IMR-90 (cell line): ENCODE data around the gene MYADM. TPM values are rescaled to one million over a fixed set of nuclear protein-coding genes. Genes with fewer than 3 reads are reported as not detected.

ENCODE experiments used
- ATAC-seq: fragments of 200-7000 bp; cut with Tn5 transposase; 2 replicates; pipeline ENCODE4 v1.9.1; 2020; ENCODE audit warnings: low read depth, mild to moderate bottlenecking, moderate library complexity
- BruUV-seq: library from RNA; stranded (reverse); fragments of 400-500 nt; replicated peaks from 2 replicates; lab custom pipeline; 2021; lab: Mats Ljungman, UMichigan
- CTCF ChIA-PET: fragments of 300-600 bp; formaldehyde crosslinking; extraction: SDS; loops from one replicate; lab custom pipeline; 2021; ENCODE audit warnings: antibody characterized with exemption; lab: Yijun Ruan, JAX
- POLR2A ChIA-PET: fragments of 300-600 bp; sonication (Branson Sonifier 250); formaldehyde crosslinking; loops from one replicate; lab custom pipeline; 2022; ENCODE audit warnings: antibody characterized with exemption; ENCODE audit not compliant: unreplicated experiment; lab: Charles Lee
- DNase-seq: peaks from one replicate; pipeline ENCODE4 v3.0.0; 2013
- H2AFZ ChIP-seq: replicated peaks from 2 replicates; pipeline ENCODE3; 2013; ENCODE audit warnings: low read length, mild to moderate bottlenecking; ENCODE audit not compliant: poor library complexity
- H2AK5ac ChIP-seq: 2 replicates; pipeline ENCODE4 v1.6.1; 2013; ENCODE audit warnings: low read depth, low read length, inconsistent platforms
- H2AK9ac ChIP-seq: replicated peaks from 2 replicates; pipeline ENCODE3; 2013; ENCODE audit warnings: mild to moderate bottlenecking, low read depth, low read length, moderate library complexity; ENCODE audit not compliant: poor library complexity
- H2BK120ac ChIP-seq: 2 replicates; pipeline ENCODE4 v1.6.1; 2013; ENCODE audit warnings: low read depth, low read length, inconsistent platforms
- H2BK15ac ChIP-seq: 3 replicates; pipeline ENCODE4 v1.6.1; 2013; ENCODE audit warnings: low read depth, low read length, inconsistent platforms
- H2BK20ac ChIP-seq: 2 replicates; pipeline ENCODE4 v1.6.1; 2013; ENCODE audit warnings: low read depth, mild to moderate bottlenecking, inconsistent platforms, low read length, moderate library complexity
- H2BK5ac ChIP-seq: 2 replicates; pipeline ENCODE4 v1.6.1; 2013; ENCODE audit warnings: mild to moderate bottlenecking, low read depth, low read length, inconsistent platforms; ENCODE audit not compliant: poor library complexity, severe bottlenecking
- H3K14ac ChIP-seq: replicated peaks from 2 replicates; pipeline ENCODE4 v1.6.1; 2013; ENCODE audit warnings: low read depth, low read length, inconsistent platforms
- H3K18ac ChIP-seq: 2 replicates; pipeline ENCODE4 v1.6.1; 2013; ENCODE audit warnings: low read depth, low read length, control low read depth
- H3K23ac ChIP-seq: 2 replicates; pipeline ENCODE4 v1.6.1; 2013; ENCODE audit warnings: low read depth, low read length, inconsistent platforms
- H3K27ac ChIP-seq: 2 replicates; pipeline ENCODE4 v1.5.1; 2013; ENCODE audit warnings: mild to moderate bottlenecking, control low read depth, low read length; ENCODE audit not compliant: insufficient read depth
- H3K27me3 ChIP-seq: 2 replicates; pipeline ENCODE4 v1.6.1; 2013; ENCODE audit warnings: low read length; ENCODE audit not compliant: control insufficient read depth, insufficient read depth
- H3K36me3 ChIP-seq: 2 replicates; pipeline ENCODE4 v1.6.1; 2013; ENCODE audit warnings: low read length, mixed read lengths; ENCODE audit not compliant: control insufficient read depth, insufficient read depth
- H3K4ac ChIP-seq: 2 replicates; pipeline ENCODE4 v1.6.1; 2013; ENCODE audit warnings: low read depth, low read length, inconsistent platforms
- H3K4me1 ChIP-seq: 2 replicates; pipeline ENCODE4 v1.6.1; 2013; ENCODE audit warnings: low read length, mixed read lengths; ENCODE audit not compliant: control insufficient read depth, insufficient read depth
- H3K4me2 ChIP-seq: 2 replicates; pipeline ENCODE4 v1.6.1; 2013; ENCODE audit warnings: low read depth, mild to moderate bottlenecking, control low read depth, low read length, moderate library complexity
- H3K4me3 ChIP-seq: 2 replicates; pipeline ENCODE4 v1.5.1; 2013; ENCODE audit warnings: low read depth, mild to moderate bottlenecking, control low read depth, low read length, moderate library complexity; ENCODE audit not compliant: insufficient read depth
- H3K56ac ChIP-seq: 2 replicates; pipeline ENCODE4 v1.6.1; 2013; ENCODE audit warnings: low read length, inconsistent platforms; ENCODE audit not compliant: insufficient read depth; ENCODE audit errors: extremely low read depth
- H3K79me1 ChIP-seq, 2 experiments: 2 replicates each; pipeline ENCODE4 v1.6.1; 2013; ENCODE audit warnings: low read length in 2 of 2, inconsistent platforms in 1 of 2, low read depth in 1 of 2
- H3K9ac ChIP-seq: 2 replicates; pipeline ENCODE4 v1.6.1; 2013; ENCODE audit warnings: low read depth, low read length, control low read depth
- H3K9me1 ChIP-seq: 2 replicates; pipeline ENCODE4 v1.6.1; 2013; ENCODE audit warnings: low read length, inconsistent platforms; ENCODE audit not compliant: insufficient read depth
- H3K9me3 ChIP-seq: 2 replicates; pipeline ENCODE4 v1.6.1; 2013; ENCODE audit warnings: low read length; ENCODE audit not compliant: control insufficient read depth, insufficient read depth
- H4K20me1 ChIP-seq: 2 replicates; pipeline ENCODE4 v1.6.1; 2013; ENCODE audit warnings: low read length, inconsistent platforms; ENCODE audit not compliant: insufficient read depth
- H4K5ac ChIP-seq: 2 replicates; pipeline ENCODE4 v1.6.1; 2013; ENCODE audit warnings: mild to moderate bottlenecking, low read depth, low read length, control low read depth
- H4K8ac ChIP-seq, 2 experiments: 2 replicates each; pipeline ENCODE4 v1.6.1; 2013; ENCODE audit warnings: low read depth in 2 of 2, low read length in 2 of 2, control low read depth in 1 of 2, inconsistent platforms in 1 of 2
- H4K91ac ChIP-seq: 2 replicates; pipeline ENCODE4 v1.6.1; 2013; ENCODE audit warnings: low read depth, low read length, inconsistent platforms; ENCODE audit not compliant: insufficient read depth
- CHD1 ChIP-seq: IDR thresholded peaks from 2 replicates; pipeline ENCODE4 v1.6.1; 2012; ENCODE audit warnings: low read depth, low read length, improper control_type of control experiment
- MXI1 ChIP-seq: IDR thresholded peaks from 2 replicates; pipeline ENCODE4 v1.6.1; 2012; ENCODE audit warnings: low read depth, mild to moderate bottlenecking, low read length, moderate library complexity, borderline replicate concordance
- RAD21 ChIP-seq: IDR thresholded peaks from 2 replicates; pipeline ENCODE4 v1.6.1; 2012; ENCODE audit warnings: low read length, improper control_type of control experiment
- RCOR1 ChIP-seq: IDR thresholded peaks from 2 replicates; pipeline ENCODE4 v1.6.1; 2012; ENCODE audit warnings: mild to moderate bottlenecking, low read length, improper control_type of control experiment; ENCODE audit not compliant: insufficient replicate concordance
- RFX5 ChIP-seq: IDR thresholded peaks from 2 replicates; pipeline ENCODE4 v1.8.0; 2012; ENCODE audit warnings: low read depth, mild to moderate bottlenecking, low read length, moderate library complexity
- WGBS, 2 experiments: methylation state at CpG; one replicate each; pipeline versions ENCODE4 v1.1.5 to v1.1.7; 2013; ENCODE audit warnings: missing lambda C conversion rate in 2 of 2; ENCODE audit not compliant: insufficient read length in 1 of 2; ENCODE audit errors: extremely low coverage in 2 of 2; 5-methylcytosine and 5-hydroxymethylcytosine counted together
- dilution Hi-C: fragments of 300-500 bp; cut with HindIII; formaldehyde crosslinking; loops from one replicate; pipeline ENCODE4 v1.14.3; 2018; ENCODE audit warnings: low sequenced_read_pairs; ENCODE audit not compliant: unreplicated experiment
- in situ Hi-C: fragments of 300-500 bp; cut with MboI; formaldehyde crosslinking; loops from 3 replicates; pipeline ENCODE4 v1.14.3; 2019; ENCODE audit warnings: low sequenced_read_pairs, inconsistent platforms, mixed read lengths
- intact Hi-C: fragments of 100-400 bp; cut with micrococcal nuclease; formaldehyde crosslinking; loops from 2 replicates; pipeline ENCODE4 v1.10.0; 2022
- polyA plus RNA-seq, 3 experiments: library from polyadenylated mRNA; depleted of rRNA; stranded (reverse); fragments of >200 nt; gene quantifications; 2 replicates each; pipeline ENCODE4 v1.2.3, GENCODE V29; 2012; ENCODE audit warnings: low replicate concordance in 1 of 3
- total RNA-seq: library from RNA; depleted of rRNA; stranded (reverse); fragments of >200 nt; gene quantifications from 2 replicates; pipeline ENCODE4 v1.2.3, GENCODE V29; 2012

Gene MYADM
- total and polyA plus RNA-seq, 2 of the 4 experiments (the other 2 are of a cell fraction) = 4.8 to 96.1 TPM

DNA sequence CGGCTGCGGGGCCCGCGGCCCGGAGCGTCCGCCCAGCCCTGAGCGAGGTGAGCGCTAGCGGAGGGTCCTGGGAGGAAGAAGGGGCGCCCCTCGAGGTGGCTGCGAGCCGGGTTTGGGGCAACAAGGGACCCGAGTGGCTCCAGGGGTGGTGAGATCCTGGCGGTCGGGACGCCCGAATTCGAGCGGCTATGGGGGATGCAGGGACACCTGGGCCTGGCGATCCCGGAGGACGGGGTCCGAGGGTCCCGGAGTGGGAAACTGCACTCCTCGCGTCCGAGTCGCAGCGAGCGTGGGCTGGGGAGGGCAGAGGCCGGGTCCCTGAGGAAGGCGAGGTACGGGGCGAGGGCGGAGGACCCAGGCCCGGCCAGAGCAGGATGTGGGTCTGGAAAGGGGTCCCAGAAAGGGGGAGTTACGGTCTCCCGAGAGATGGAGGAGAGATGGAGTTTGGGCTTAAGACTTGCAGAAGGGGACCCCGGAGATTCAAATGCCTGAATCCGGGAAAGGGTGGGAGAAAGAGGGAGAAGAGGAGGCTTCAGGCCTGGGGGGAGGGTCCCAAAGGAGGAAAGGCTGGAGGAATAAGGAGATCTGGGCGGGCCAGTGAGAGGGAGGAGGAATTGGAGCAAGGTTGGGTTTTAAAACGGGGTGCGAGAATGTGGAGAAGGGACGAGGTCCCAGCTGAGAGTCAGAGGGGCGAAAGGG is 41.9 kb downstream of the MYADM start (continued):
- no peak for TF ChIP-seq RAD21

DNA sequence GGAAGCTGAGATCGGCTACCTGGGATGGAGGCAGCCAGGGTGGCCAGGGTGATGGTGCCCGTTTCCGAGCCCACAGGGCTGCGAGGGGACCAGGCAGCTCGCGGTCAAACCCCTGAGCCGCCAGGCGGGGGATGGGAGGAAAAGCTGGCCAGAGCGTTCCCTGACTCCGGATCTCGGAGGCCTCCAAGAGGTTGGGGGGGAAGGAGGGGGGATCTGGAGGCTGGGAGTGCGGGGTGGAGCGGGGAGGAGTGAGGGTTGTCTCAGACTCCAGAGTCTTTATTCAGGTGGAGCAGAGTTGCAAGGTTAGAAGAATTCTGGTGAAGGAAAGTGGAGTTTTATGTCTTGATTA is 42.5 kb downstream of the MYADM start:
- Histone ChIP-seq H2BK120ac (no peak overlapping the region), H2AK5ac (no peak overlapping the region), H3K79me1 (no peaks in the 10 kb centered on the region), H3K4me2 (peak overlapping the region; percentile 58), H3K36me3 (no peaks in the 10 kb centered on the region), H2BK15ac (no peak overlapping the region), H2AFZ (no peak overlapping the region), H3K9ac (no peak overlapping the region), H3K9me3 (no peaks in the 10 kb centered on the region), H3K27me3 (peaks cover 28% of the 10 kb centered on the region), H4K5ac (no peak overlapping the region), H3K4me1 (peaks cover 5% of the 10 kb centered on the region; the same call in 1 of the 2 replicates), H3K9me1 (no peaks in the 10 kb centered on the region), H2AK9ac (no peak overlapping the region), H4K8ac (no peak overlapping the region), H3K23ac (no peak overlapping the region), H3K4ac (no peak overlapping the region), H3K27ac (no peak overlapping the region), H3K18ac (no peak overlapping the region), H3K56ac (no peak overlapping the region), H2BK5ac (no peak overlapping the region), H3K4me3 (peak overlapping the region; percentile 61), H4K20me1 (no peaks in the 10 kb centered on the region), H4K91ac (no peak overlapping the region), H3K14ac (no peak overlapping the region), H2BK20ac (no peak overlapping the region)
- ATAC-seq (no peak), DNase-seq (no peak)
- ChIA-PET CTCF (no interaction called here), POLR2A (no interaction called here)
- TF ChIP-seq RCOR1 (no peak), RFX5 (no peak), CHD1 (no peak), MXI1 (no peak)
- in situ Hi-C loops = no loop called here
- dilution Hi-C loops = no loop called here
- intact Hi-C loops = no loop called here
- BruUV-seq = no TSS peak
- 4% methylated on average over 11 of the region's 13 CpGs; no CpG with 5 or more reads in 1 of the 2 experiments for WGBS, 2 experiments
